Skeletal muscle satellite cell (primary cell): ENCODE data around the gene SOHLH1.

ENCODE experiments used
- H3K27me3 ChIP-seq: 2 replicates; pipeline ENCODE4 v1.7.0; 2013; ENCODE audit warnings: low read length; ENCODE audit not compliant: control insufficient read depth, insufficient read depth
- H3K36me3 ChIP-seq: 2 replicates; pipeline ENCODE4 v1.7.0; 2013; ENCODE audit warnings: mild to moderate bottlenecking, control low read depth, low read length; ENCODE audit not compliant: insufficient read depth
- H3K4me1 ChIP-seq: 2 replicates; pipeline ENCODE4 v1.7.0; 2013; ENCODE audit warnings: low read length; ENCODE audit not compliant: control insufficient read depth, insufficient read depth
- H3K4me2 ChIP-seq: 2 replicates; pipeline ENCODE4 v1.7.0; 2013; ENCODE audit warnings: mild to moderate bottlenecking, low read length
- H3K4me3 ChIP-seq: 2 replicates; pipeline ENCODE4 v1.7.0; 2013; ENCODE audit warnings: low read length
- H3K9ac ChIP-seq: 2 replicates; pipeline ENCODE4 v1.7.0; 2013; ENCODE audit warnings: mild to moderate bottlenecking, low read depth, low read length, moderate library complexity
- H3K9me3 ChIP-seq: replicated peaks from 2 replicates; pipeline ENCODE4 v1.7.0; 2013; ENCODE audit warnings: mild to moderate bottlenecking, control low read depth, low read length

SOHLH1 gene

GRCh38 chr9:135711881-135712280, 12.6 kb upstream of the SOHLH1 start:
- H3K9ac ChIP-seq, result no peak overlapping the region
- peaks cover 70% of the 10 kb centered on the region for H3K27me3 ChIP-seq
- no peak overlapping the region for H3K4me2 ChIP-seq
- no peaks in the 10 kb centered on the region for H3K36me3 ChIP-seq
- no peaks in the 10 kb centered on the region for H3K4me1 ChIP-seq
- no peaks in the 10 kb centered on the region for H3K9me3 ChIP-seq
- H3K4me3 ChIP-seq, result no peak overlapping the region

- Histone ChIP-seq H3K36me3 (no peaks in the 10 kb centered on the region), H3K4me1 (no peaks in the 10 kb centered on the region), H3K9ac (no peak overlapping the region), H3K4me2 (no peak overlapping the region), H3K27me3 (peaks cover 74% of the 10 kb centered on the region), H3K4me3 (no peak overlapping the region), H3K9me3 (no peaks in the 10 kb centered on the region)
These were observed 12.1 kb upstream of the SOHLH1 start for GRCh38 chr9:135711391-135711790.

- H3K4me1 ChIP-seq, result no peaks in the 10 kb centered on the region
- H3K36me3 ChIP-seq, result no peaks in the 10 kb centered on the region
- no peak overlapping the region for H3K4me2 ChIP-seq
- H3K9ac ChIP-seq, result no peak overlapping the region
- no peaks in the 10 kb centered on the region for H3K9me3 ChIP-seq
- H3K4me3 ChIP-seq, result no peak overlapping the region
- peaks cover 83% of the 10 kb centered on the region for H3K27me3 ChIP-seq
These were observed 8.9 kb upstream of the SOHLH1 start for GRCh38 chr9:135708164-135708563.

GRCh38 chr9:135707252-135708138, 8.2 kb upstream of the SOHLH1 start:
- Histone ChIP-seq H3K4me2 (peak overlapping the region; percentile 61), H3K9me3 (no peaks in the 10 kb centered on the region), H3K27me3 (peaks cover 82% of the 10 kb centered on the region), H3K36me3 (no peaks in the 10 kb centered on the region), H3K4me1 (no peaks in the 10 kb centered on the region), H3K9ac (no peak overlapping the region), H3K4me3 (peak overlapping the region; percentile 49)

GRCh38 chr9:135706288-135706687, 7.0 kb upstream of the SOHLH1 start:
- Histone ChIP-seq H3K4me3 (no peak overlapping the region), H3K9me3 (no peaks in the 10 kb centered on the region), H3K4me1 (peaks cover 11% of the 10 kb centered on the region), H3K4me2 (no peak overlapping the region), H3K9ac (no peak overlapping the region), H3K27me3 (peaks cover 70% of the 10 kb centered on the region), H3K36me3 (no peaks in the 10 kb centered on the region)

- Histone ChIP-seq H3K4me1 (peaks cover 12% of the 10 kb centered on the region), H3K4me2 (no peak overlapping the region), H3K9me3 (no peaks in the 10 kb centered on the region), H3K4me3 (no peak overlapping the region), H3K9ac (no peak overlapping the region), H3K36me3 (no peaks in the 10 kb centered on the region), H3K27me3 (peaks cover 61% of the 10 kb centered on the region)
These were observed 6.1 kb upstream of the SOHLH1 start for GRCh38 chr9:135705376-135705775.

- Histone ChIP-seq H3K4me3 (no peak overlapping the region), H3K4me1 (peaks cover 12% of the 10 kb centered on the region), H3K4me2 (no peak overlapping the region), H3K9me3 (no peaks in the 10 kb centered on the region), H3K9ac (no peak overlapping the region), H3K27me3 (peaks cover 55% of the 10 kb centered on the region), H3K36me3 (no peaks in the 10 kb centered on the region)
These were observed 5.2 kb upstream of the SOHLH1 start for GRCh38 chr9:135704483-135704882.

- Histone ChIP-seq H3K4me2 (no peak overlapping the region), H3K9me3 (no peaks in the 10 kb centered on the region), H3K9ac (no peak overlapping the region), H3K36me3 (no peaks in the 10 kb centered on the region), H3K4me1 (peaks cover 12% of the 10 kb centered on the region), H3K27me3 (peaks cover 49% of the 10 kb centered on the region), H3K4me3 (no peak overlapping the region)
These were observed 4.4 kb upstream of the SOHLH1 start for GRCh38 chr9:135703726-135704125.

GRCh38 chr9:135701959-135702721, 2.9 kb upstream of the SOHLH1 start, which contains the start of gene KCNT1:
Gene KCNT1, plus strand, starts transcription at chr9:135702185. Its CDS starts 74 bp downstream, at chr9:135702259.
- Histone ChIP-seq H3K36me3 (no peaks in the 10 kb centered on the region), H3K4me2 (peak within 1 kb of the TSS; percentile 76), H3K9me3 (no peaks in the 10 kb centered on the region), H3K9ac (no peak within 1 kb of the TSS), H3K27me3 (peaks cover 37% of the 10 kb centered on the region), H3K4me3 (peak within 1 kb of the TSS; percentile 63), H3K4me1 (peaks cover 12% of the 10 kb centered on the region)

GRCh38 chr9:135701067-135701958, 2.0 kb upstream of the SOHLH1 start:
- H3K4me3 ChIP-seq, result peak overlapping the region; percentile 63
- H3K27me3 ChIP-seq, result peaks cover 33% of the 10 kb centered on the region
- H3K36me3 ChIP-seq, result no peaks in the 10 kb centered on the region
- H3K9ac ChIP-seq, result no peak overlapping the region
- H3K9me3 ChIP-seq, result no peaks in the 10 kb centered on the region
- peak overlapping the region; percentile 76 for H3K4me2 ChIP-seq
- peaks cover 12% of the 10 kb centered on the region for H3K4me1 ChIP-seq

GRCh38 chr9:135700525-135700924, 1.2 kb upstream of the SOHLH1 start:
- peaks cover 33% of the 10 kb centered on the region for H3K27me3 ChIP-seq
- H3K36me3 ChIP-seq, result no peaks in the 10 kb centered on the region
- no peak overlapping the region for H3K9ac ChIP-seq
- H3K4me2 ChIP-seq, result no peak overlapping the region
- H3K9me3 ChIP-seq, result no peaks in the 10 kb centered on the region
- no peak overlapping the region for H3K4me3 ChIP-seq
- peaks cover 12% of the 10 kb centered on the region for H3K4me1 ChIP-seq
